NB4 (cell line): ENCODE data around the gene PLEKHD1.

Source experiments
- DNase-seq: peaks from one replicate; pipeline ENCODE4 v3.0.0; 2010; ENCODE audit warnings: low read depth
- H3K4me3 ChIP-seq: one replicate; pipeline ENCODE4 v1.5.1; 2011; ENCODE audit warnings: mild to moderate bottlenecking, low read depth, low read length, moderate library complexity
- MYC ChIP-seq: IDR thresholded peaks from 2 replicates; pipeline ENCODE4 v1.6.1; 2011; ENCODE audit warnings: low read depth, low read length
- POLR2A ChIP-seq: IDR thresholded peaks from 2 replicates; pipeline ENCODE4 v1.6.1; 2011; ENCODE audit warnings: mild to moderate bottlenecking; ENCODE audit not compliant: insufficient read length; ENCODE audit errors: extremely low read depth
- TF ChIP-seq, protein P1 (sequence below): IDR thresholded peaks from one replicate; pipeline ENCODE4 v1.5.1; 2012; ENCODE audit warnings: low read depth, low read length
- TF ChIP-seq, protein P2 (sequence below): IDR thresholded peaks from 2 replicates; pipeline ENCODE4 v1.6.1; 2011; ENCODE audit warnings: low read depth, low read length

PLEKHD1 gene

DNA sequence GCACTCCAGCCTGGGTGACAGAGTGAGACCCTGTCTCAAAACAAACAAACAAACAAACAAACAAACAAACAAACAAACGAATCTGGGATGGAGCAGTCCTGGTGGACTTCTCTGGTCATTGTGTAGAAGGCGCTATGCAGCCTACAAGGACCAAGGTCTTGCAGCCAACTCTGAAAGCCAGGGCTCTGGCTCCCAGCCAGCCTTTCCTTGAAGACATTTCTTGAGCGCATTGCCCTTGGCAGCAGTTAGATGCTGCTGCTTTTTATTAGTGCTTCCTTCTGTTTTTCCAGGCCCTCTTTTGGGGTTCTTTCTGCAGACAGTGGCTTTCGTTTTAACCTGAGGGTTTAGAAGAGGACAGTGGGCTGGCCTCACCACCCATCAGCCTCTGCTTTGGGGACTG is 70.0 kb downstream of the PLEKHD1 start:
- H3K4me3 ChIP-seq = no peak overlapping the region
- TF ChIP-seq POLR2A = no peak
- TF ChIP-seq, protein P1, sequence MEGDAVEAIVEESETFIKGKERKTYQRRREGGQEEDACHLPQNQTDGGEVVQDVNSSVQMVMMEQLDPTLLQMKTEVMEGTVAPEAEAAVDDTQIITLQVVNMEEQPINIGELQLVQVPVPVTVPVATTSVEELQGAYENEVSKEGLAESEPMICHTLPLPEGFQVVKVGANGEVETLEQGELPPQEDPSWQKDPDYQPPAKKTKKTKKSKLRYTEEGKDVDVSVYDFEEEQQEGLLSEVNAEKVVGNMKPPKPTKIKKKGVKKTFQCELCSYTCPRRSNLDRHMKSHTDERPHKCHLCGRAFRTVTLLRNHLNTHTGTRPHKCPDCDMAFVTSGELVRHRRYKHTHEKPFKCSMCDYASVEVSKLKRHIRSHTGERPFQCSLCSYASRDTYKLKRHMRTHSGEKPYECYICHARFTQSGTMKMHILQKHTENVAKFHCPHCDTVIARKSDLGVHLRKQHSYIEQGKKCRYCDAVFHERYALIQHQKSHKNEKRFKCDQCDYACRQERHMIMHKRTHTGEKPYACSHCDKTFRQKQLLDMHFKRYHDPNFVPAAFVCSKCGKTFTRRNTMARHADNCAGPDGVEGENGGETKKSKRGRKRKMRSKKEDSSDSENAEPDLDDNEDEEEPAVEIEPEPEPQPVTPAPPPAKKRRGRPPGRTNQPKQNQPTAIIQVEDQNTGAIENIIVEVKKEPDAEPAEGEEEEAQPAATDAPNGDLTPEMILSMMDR = no peak
- TF ChIP-seq MYC = no peak
- TF ChIP-seq, protein P2, sequence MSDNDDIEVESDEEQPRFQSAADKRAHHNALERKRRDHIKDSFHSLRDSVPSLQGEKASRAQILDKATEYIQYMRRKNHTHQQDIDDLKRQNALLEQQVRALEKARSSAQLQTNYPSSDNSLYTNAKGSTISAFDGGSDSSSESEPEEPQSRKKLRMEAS = no peak
- no peak for DNase-seq

DNA sequence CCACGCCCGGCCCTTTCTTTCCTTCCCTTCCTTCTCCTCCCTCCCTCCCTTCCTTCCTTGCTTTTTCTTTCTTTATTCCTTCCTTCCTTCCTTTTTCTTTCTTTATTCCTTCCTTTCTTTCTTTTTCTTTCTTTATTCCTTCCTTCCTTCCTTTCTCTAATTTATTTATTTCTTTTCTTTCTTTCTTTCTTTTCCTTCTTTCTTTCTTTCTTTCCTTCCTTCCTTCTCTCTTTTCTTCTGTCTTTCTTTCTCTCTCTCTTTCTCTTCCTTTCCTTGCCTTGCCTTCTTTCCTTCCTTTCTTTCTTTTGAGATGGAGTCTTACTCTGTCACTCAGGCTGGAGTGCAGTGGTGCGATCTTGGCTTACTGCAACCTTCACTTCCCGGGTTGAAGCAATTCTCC is 74.2 kb downstream of the PLEKHD1 start:
- no peak for DNase-seq
- no peak overlapping the region for H3K4me3 ChIP-seq
- TF ChIP-seq MYC = no peak
- TF ChIP-seq, protein P2 = no peak
- TF ChIP-seq POLR2A = no peak
- TF ChIP-seq, protein P1 = no peak

DNA sequence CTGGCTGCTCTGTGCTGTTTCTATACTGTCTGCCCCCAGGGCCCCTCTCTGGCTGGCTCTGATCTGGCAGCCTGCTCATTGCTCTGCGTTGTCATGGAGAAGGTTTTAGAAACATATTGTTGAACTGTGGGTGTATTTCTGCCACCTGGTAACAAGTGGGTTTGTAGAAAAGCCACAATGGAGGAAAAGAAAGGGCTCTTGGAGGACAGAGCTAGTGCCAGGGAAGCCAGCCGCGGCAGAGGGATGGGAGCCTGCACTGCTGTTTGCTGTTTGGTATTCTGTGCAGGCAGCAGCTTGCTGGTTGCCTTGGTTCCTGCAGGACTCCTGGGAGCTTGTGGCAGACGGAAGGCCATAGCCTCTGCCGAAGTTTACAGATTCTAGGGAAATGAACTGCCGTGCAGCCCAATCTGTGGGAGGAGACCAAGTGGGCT is 75.1 kb downstream of the PLEKHD1 start:
- no peak for DNase-seq
- TF ChIP-seq POLR2A = no peak
- TF ChIP-seq MYC = no peak

DNA sequence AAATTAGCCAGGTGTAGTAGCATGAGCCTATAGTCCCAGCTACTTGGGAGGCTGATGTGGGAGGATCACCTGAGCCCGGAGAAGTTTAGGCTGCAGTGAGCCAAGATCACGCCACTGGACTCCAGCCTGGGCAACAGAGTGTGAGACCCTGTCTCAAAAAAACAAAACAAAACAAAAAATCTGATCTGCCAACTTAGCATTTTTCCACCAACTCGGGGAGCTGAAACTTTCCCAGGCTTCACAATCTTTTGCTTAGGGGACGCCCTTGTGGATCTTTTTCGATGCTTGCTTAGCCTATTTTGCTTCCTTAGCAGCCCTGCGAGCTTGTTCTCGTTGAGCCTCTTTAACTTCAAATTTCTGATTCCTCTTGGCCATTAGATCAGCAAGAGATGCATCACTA is 76.3 kb downstream of the PLEKHD1 start:
- TF ChIP-seq, protein P2 = no peak
- TF ChIP-seq POLR2A = no peak
- TF ChIP-seq MYC = no peak
- TF ChIP-seq, protein P1 = no peak
- DNase-seq = no peak

More for the DNA sequence above, 75.1 kb downstream of the PLEKHD1 start:
- H3K4me3 ChIP-seq = no peak overlapping the region

DNA sequence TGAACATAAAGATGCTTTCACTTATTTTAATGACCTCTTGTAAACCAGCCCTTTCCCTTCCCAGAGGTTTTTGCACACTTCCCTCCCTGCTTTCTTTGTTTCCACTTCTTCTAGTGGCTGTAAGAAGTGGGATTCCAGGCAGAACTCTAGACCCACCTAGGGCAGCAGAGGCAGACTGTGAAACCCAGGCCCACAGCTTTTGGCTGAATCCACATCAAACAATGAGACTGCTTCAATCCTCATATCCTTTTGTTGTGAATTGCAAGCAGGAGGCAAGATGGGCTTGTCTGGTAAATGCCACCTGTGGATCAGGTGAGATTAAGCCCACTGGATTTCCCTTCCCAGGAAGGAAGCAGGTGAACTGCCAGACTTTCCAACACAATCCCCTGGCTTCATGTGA is 77.4 kb downstream of the PLEKHD1 start:
- DNase-seq = no peak
- H3K4me3 ChIP-seq = no peak overlapping the region
- TF ChIP-seq, protein P2 = no peak

More for the DNA sequence above, 76.3 kb downstream of the PLEKHD1 start:
- no peak overlapping the region for H3K4me3 ChIP-seq

DNA sequence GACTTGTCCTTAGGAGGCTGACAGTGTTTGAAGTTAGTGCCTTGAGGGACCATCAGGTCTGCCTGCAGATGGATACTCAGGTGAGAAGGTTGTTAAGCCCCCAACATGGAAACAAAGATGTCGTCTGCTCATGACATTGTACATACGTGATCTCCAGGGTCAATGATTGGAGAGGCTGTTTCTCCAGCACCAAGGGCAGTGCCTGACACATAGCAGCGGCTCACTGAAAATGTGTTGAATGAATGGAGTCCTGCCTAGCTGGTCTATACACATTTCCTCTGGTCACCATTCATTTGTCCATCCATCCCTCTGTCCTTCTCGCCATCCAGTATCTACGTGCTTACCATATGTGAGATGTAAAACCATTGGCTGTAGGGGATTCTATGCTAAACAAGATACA is 83.0 kb downstream of the PLEKHD1 start:
- H3K4me3 ChIP-seq = no peak overlapping the region
- no peak for DNase-seq
- TF ChIP-seq, protein P1 = no peak
- TF ChIP-seq MYC (no peak), POLR2A (no peak)
- TF ChIP-seq, protein P2 = no peak

DNA sequence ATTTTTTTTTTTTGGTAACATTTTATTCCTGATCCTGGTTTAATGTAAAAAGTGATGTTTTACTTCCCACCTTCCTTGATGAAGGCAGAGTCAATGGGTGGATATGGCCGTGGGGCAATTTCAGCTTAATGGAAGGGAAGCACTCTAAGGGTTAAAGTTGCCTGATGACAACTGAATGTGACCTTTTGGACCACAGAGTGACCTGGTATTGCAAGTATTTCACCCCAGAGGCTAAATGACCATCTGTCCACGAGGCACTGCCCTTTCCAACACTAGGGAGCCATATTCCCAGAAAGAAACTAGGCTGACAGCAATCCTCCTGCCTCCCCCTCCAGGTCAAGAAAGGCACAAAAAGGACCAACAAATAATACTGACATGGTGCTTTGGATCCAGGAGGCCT is 85.3 kb downstream of the PLEKHD1 start:
- TF ChIP-seq, protein P1 = no peak
- no peak overlapping the region for H3K4me3 ChIP-seq
- no peak for DNase-seq
